ENCODE data around the gene WAC.

DNA sequence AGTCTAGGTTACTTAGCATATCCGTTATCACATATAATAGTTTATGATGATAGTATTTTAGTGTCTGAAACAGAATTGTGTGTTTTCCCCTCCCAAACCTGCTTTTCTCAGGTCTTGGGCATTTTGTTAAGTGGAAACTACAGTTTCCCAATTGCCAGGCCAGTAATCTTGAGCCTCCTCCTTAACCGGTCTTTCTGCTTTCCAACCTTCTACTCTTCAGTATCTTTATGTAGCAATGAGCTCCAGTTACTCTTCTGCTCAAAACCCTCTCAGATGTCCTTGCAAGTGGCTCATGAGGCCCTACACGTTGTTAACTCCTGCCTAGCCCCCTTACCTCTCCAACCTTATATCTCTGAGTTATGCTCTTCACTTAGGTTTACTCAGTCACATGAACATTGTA, 22.0 kb downstream of the WAC start:
- TF ChIP-seq, protein P1, sequence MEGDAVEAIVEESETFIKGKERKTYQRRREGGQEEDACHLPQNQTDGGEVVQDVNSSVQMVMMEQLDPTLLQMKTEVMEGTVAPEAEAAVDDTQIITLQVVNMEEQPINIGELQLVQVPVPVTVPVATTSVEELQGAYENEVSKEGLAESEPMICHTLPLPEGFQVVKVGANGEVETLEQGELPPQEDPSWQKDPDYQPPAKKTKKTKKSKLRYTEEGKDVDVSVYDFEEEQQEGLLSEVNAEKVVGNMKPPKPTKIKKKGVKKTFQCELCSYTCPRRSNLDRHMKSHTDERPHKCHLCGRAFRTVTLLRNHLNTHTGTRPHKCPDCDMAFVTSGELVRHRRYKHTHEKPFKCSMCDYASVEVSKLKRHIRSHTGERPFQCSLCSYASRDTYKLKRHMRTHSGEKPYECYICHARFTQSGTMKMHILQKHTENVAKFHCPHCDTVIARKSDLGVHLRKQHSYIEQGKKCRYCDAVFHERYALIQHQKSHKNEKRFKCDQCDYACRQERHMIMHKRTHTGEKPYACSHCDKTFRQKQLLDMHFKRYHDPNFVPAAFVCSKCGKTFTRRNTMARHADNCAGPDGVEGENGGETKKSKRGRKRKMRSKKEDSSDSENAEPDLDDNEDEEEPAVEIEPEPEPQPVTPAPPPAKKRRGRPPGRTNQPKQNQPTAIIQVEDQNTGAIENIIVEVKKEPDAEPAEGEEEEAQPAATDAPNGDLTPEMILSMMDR (IDR thresholded peaks at IDR 0.05), result no peak
- TF ChIP-seq POLR2AphosphoS5 (IDR thresholded peaks at IDR 0.05), result no peak
